ENCODE measurements around the gene PRKRA. TPM values are rescaled to one million over a fixed set of nuclear protein-coding genes. Genes with fewer than 3 reads are reported as not detected.

PRKRA gene
- total RNA-seq, 4 donors from 2014 or later: 37.3 to 52.1 (median 45.5) TPM

GRCh38 chr2:178391701-178392100 lies 59.3 kb downstream of the PRKRA start:
- no peaks in the 10 kb centered on the region for H3K36me3 ChIP-seq
- TF ChIP-seq EP300 (IDR thresholded peaks at IDR 0.05) (no peak), POLR2A (IDR thresholded peaks at IDR 0.05) (no peak), CTCF (IDR thresholded peaks at IDR 0.05) (no peak)
- H3K27me3 ChIP-seq: no peaks in the 10 kb centered on the region

GRCh38 chr2:178388287-178388686 lies 62.7 kb downstream of the PRKRA start:
- no peak for DNase-seq (ENCODE audit: low spot score in 2 of 2)
- Histone ChIP-seq H3K4me3 (no peak overlapping the region), H3K36me3 (peaks cover 0 to 7% (median 0%) of the 10 kb centered on the region in 3 donors), H3K9me3 (no peaks in the 10 kb centered on the region), H3K27ac (no peak overlapping the region), H3K27me3 (no peaks in the 10 kb centered on the region), H3K4me1 (no peaks in the 10 kb centered on the region)
- TF ChIP-seq POLR2A (IDR thresholded peaks at IDR 0.05): no peak
- TF ChIP-seq CTCF (IDR thresholded peaks at IDR 0.05): no peak
- no peak for TF ChIP-seq EP300 (IDR thresholded peaks at IDR 0.05)
- 86 to 92% methylated on average over 7 of the region's 7 CpGs for WGBS, 2 donors

More at GRCh38 chr2:178391701-178392100, 59.3 kb downstream of the PRKRA start:
- Histone ChIP-seq H3K4me1 (no peaks in the 10 kb centered on the region), H3K4me3 (no peak overlapping the region), H3K9me3 (no peaks in the 10 kb centered on the region), H3K27ac (no peak overlapping the region)
- WGBS, 2 donors: 94 to 95% methylated on average over 4 of the region's 4 CpGs
- no peak for DNase-seq (ENCODE audit: low spot score in 2 of 2)

- TF ChIP-seq EP300 (IDR thresholded peaks at IDR 0.05): no peak
- no peak for TF ChIP-seq POLR2A (IDR thresholded peaks at IDR 0.05)
- no peak for TF ChIP-seq CTCF (IDR thresholded peaks at IDR 0.05)
- Histone ChIP-seq H3K4me3 (no peak overlapping the region), H3K9me3 (no peaks in the 10 kb centered on the region), H3K36me3 (peaks cover 0 to 12% (median 0%) of the 10 kb centered on the region in 3 donors), H3K27me3 (no peaks in the 10 kb centered on the region), H3K4me1 (no peaks in the 10 kb centered on the region), H3K27ac (no peak overlapping the region)
- 74 to 81% methylated on average over 1 of the region's 1 CpG for WGBS, 2 donors
- no peak for DNase-seq (ENCODE audit: low spot score in 2 of 2)
Observed at GRCh38 chr2:178386986-178387597, 63.9 kb downstream of the PRKRA start.

- Histone ChIP-seq H3K36me3 (peaks cover 0 to 12% (median 0%) of the 10 kb centered on the region in 3 donors), H3K9me3 (no peaks in the 10 kb centered on the region), H3K4me1 (no peaks in the 10 kb centered on the region), H3K27me3 (no peaks in the 10 kb centered on the region), H3K27ac (no peak overlapping the region), H3K4me3 (no peak overlapping the region)
- DNase-seq (ENCODE audit: low spot score in 2 of 2): no peak
- WGBS, 2 donors: 74 to 77% methylated on average over 4 of the region's 4 CpGs
- TF ChIP-seq POLR2A (IDR thresholded peaks at IDR 0.05) (no peak), CTCF (IDR thresholded peaks at IDR 0.05) (no peak), EP300 (IDR thresholded peaks at IDR 0.05) (no peak)
Observed at GRCh38 chr2:178385595-178386148, 65.3 kb downstream of the PRKRA start.

GRCh38 chr2:178383718-178384117 lies 67.3 kb downstream of the PRKRA start:
- Histone ChIP-seq H3K9me3 (no peaks in the 10 kb centered on the region), H3K27ac (no peak overlapping the region), H3K4me3 (no peak overlapping the region), H3K4me1 (no peaks in the 10 kb centered on the region), H3K36me3 (peaks cover 0 to 12% (median 0%) of the 10 kb centered on the region in 3 donors), H3K27me3 (no peaks in the 10 kb centered on the region)
- TF ChIP-seq EP300 (IDR thresholded peaks at IDR 0.05) (no peak), POLR2A (IDR thresholded peaks at IDR 0.05) (no peak), CTCF (IDR thresholded peaks at IDR 0.05) (no peak)
- WGBS, 2 donors: 86 to 92% methylated on average over 5 of the region's 5 CpGs
- no peak for DNase-seq (ENCODE audit: low spot score in 2 of 2)

Data from tibial nerve (tissue), 4 donors.